Measurements from ENCODE around the gene KDF1.
"Not testable (repeated sequence)": the region's sequence is repeated elsewhere in the genome, so short reads cannot be mapped to it uniquely, and the experiment has no call there.

Gene KDF1

DNA sequence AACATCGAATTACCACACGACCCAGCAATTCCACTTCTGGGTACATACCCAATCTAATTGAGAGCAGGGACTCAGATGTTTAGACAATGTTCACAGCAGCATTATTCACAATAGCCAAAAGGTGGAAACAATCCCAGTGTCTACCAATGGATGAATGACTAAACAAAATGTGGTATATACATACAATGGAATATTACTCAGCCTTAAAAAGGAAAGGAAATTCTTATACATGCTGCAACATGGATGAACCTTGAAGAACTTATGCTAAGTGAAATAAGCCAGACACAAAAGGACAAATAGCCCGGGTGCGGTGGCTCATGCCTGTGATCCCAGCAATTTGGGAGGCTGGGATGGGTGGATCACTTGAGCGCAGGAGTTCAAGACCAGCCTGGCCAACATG, 6.9 kb downstream of the KDF1 start:
- no peak for DNase-seq

DNA sequence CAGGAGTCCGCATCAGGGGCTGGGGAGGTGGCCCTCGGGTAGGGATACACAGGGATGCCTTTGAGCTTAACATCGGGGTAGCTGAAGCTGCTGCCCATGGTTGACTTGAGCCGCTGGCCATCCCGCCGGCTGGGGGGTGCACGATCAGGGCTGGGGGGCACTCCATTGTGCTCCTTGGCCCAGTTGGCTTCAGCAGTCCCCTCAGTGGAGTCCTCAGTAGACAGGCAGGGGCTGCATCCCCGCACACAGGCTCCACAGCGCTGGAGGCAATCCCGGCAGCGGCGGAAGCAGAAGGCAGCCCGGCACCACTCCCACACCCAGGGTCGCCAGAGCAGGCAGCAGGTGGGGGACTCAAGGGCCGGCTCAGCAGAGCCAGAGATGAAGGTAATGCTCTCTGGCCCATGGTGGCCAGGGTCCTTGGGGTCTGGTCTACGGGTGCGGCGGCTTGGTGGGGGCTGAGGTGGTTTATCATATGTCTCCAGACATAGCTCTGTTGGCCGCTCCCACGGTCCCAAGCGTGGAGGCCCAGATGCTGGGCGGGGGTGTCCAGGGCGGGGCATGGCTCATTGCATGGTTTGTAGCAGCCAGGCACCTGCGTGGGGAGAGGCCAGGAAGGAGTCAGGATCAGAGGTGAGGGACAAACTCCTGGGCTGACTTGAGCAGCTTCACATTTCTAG, 8.3 kb downstream of the KDF1 start:
- no peak for DNase-seq

DNA sequence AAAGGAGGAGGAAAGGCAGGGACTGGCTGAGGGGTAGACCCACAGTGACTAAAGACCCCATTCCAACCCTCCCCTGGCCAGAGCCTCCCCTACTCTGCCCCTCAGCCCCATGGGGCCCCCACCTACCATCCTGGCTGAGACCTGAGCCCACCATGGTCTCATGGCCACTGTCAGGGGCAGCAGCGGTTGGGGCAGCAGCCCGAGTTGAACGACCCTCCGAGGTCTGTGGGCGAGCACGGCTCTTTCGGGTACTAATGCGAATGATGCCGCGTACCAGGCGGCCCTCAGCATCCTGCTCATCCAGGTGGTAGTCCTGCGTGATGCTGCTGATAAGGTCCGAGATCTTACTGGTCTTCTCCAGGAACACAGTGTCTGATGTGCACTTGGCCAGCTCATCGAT, 9.1 kb downstream of the KDF1 start:
- DNase-seq: no peak

DNA sequence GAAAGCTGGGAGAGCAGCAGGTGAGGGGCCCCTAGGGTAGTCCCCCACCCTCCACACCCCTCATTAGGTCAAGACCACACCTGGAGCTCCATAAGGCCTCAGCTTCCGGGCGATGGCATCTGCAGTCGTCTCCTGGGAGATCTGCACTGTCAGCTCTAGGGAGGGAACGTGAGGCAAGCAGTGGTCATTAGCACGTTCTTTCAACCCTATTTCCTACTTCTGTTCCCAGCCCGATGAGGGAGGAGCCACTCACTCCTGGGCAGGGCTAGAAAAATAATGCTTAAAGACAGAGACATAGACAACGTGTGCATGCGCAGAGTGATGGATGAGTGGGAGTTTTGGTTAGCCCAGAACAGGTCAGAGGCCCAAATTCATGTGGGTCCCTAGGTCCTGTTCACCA, 9.7 kb downstream of the KDF1 start:
- DNase-seq: no peak

DNA sequence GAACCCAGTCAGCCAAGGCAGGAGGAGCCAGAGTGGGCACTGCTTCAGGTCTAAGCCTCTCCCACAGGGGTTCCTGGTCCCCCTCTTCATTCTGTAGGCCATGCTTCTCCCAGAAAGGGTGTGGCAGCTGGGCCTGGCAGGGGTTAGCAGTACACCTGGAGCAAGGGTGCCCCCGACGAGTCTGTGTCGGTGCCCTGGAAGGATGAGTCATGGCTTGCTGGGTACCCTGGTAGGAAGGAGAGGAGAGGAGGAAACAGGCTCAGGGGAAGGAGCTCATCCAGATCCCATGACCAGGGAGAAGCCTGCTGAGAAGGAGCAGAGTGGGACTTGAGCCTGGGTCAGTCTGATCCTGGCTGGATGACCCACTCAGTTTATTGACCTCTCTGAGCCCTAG, 10.3 kb downstream of the KDF1 start:
- no peak for DNase-seq

- DNase-seq: no peak
These were observed 10.9 kb downstream of the KDF1 start for GRCh38 chr1:26949266-26949925.

DNA sequence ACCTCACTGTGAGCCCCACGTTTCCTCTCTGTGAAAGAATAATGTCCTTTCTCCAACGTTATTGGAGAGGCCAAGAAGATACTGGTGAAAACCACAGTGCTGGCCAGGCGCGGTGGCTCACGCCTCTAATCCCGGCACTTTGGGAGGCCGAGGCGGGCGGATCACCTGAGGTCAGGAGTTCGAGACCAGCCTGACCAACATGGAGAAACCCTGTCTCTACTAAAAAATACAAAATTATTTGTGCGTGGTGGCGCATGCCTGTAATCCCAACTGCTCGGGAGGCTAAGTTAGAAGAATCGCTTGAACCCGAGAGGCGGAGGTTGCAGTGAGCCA, 11.6 kb downstream of the KDF1 start:
- not testable (repeated sequence) for DNase-seq

GRCh38 chr1:26946270-26946669, 14.0 kb downstream of the KDF1 start:
- DNase-seq: no peak

GRCh38 chr1:26945728-26946127, 14.5 kb downstream of the KDF1 start:
- DNase-seq: no peak

GRCh38 chr1:26945138-26945537, 15.1 kb downstream of the KDF1 start:
- no peak for DNase-seq

GRCh38 chr1:26942656-26943055, 17.6 kb downstream of the KDF1 start:
- no peak for DNase-seq

DNA sequence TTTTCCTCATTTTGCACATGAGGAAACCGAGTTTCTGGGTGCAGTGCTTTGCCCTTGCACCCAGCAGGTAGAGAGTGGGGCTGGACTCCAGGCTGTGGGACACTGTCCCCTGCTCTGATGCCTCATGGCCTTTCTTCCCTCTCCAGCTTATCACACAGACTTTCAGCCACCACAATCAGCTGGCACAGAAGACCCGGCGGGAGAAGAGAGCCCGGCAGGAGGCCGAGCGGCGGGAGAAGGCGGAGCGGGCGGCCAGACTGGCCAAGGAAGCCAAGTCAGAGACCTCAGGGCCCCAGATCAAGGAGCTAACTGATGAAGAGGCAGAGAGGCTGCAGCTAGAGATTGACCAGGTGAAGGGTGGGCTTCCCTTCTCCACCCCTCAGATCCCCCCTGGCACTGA, 19.0 kb downstream of the KDF1 start:
- DNase-seq: no peak

GRCh38 chr1:26938659-26939025, 21.6 kb downstream of the KDF1 start:
- DNase-seq: no peak

GRCh38 chr1:26938004-26938658, 22.1 kb downstream of the KDF1 start:
- DNase-seq: no peak

DNA sequence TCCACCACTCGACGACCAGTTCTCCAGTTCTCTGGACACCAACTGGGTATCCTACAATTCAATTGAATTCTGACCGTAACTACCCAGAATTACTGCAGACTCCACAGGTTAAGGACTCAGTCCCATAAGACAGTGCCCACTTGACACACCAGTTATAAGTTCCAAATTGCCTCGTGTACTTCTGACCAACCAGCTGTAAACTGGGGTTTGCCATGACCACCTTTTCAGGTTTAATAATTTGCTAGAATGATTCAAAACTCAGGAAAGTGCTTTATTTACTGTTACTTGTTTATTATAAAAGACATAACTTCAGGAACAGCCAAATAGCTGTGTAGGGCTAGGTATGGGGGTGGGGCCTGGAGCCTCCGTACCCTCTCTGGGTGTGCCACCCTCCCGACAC, 23.4 kb downstream of the KDF1 start:
- no peak for DNase-seq

- DNase-seq: no peak
These were observed 27.7 kb downstream of the KDF1 start for GRCh38 chr1:26932531-26932930.

DNA sequence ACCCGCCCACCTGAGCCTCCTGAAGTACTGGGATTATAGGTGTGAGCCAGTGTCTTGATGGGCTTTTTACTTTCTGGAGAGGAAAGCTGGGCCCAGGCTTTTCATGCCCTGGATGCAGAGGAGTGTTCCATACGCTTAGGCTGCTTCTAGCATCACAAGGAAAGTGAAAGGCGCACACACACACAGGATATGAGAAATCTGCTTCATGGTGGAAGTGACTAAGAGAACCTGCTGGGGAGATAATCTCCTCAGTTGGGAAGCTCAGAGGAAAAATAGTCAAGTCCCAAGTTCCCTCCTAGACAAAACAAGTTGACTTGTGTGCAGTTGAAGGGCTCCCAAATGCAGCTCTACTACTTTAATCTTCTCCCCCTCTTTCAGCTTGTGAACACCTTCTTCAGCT, 36.6 kb downstream of the KDF1 start:
- no peak for DNase-seq

GRCh38 chr1:26922901-26923300, 37.4 kb downstream of the KDF1 start:
- no peak for DNase-seq

DNA sequence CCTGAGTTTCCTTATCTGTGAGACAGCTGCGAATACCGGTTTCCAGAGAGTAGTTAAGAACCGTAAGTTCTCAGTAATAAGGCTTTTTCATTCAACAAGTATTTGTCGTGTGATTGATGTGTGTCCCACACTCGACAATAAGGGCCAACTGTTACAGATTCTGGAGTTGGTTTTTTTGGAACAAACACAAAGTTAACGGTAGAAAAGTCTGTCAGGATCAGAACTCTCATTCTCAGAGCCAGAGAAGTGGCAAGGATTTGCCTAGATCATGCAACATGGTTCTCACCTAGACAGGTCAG, 37.9 kb downstream of the KDF1 start:
- DNase-seq: no peak

DNA sequence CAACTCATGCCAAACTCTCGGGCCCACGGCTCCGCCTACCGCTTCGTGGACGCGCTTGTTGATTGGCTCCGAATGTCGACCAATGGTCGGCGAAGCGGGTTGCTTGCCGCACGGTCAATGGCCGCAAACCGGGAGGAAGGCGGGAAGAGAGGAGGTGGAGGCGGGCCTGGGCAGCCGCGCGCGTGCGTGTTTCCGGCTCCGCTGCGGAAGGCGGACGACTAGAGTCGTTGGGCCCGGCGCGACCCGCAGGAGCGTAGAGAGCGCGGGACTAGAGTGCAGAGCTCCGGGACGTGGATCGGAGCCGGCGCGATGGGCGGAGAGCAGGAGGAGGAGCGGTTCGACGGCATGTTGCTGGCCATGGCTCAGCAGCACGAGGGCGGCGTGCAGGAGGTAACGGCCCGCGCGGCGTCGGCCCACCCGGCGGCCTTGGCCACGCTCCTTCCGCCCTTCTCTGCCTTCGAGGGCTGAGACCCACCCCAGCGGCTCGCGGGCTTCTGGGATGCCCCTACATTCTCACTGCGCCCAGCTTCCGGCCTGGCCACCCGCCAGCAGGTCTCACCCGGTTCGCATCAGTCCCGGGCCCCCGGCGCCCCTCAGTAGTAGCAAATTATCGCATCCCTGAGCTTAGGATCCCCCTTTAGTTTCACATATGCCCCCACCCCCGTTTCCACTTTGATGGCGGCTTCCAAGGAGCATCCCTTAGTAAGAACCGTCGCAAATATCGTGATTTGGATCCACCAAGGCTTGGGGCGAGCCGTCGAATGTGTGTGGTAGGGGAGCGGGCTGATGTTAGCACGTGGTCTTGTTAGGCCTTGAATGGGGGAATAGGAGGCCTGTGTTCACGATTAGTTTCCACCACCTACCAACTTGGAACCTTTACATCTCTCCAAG, 38.5 kb downstream of the KDF1 start, which contains the start of gene NUDC:
Gene NUDC (plus strand): TSS at position 204 of the 891 bp plus-strand sequence. CDS start 106 bp downstream, at position 310.
- DNase-seq: peak; percentile 85

- no peak for DNase-seq
These were observed 39.1 kb downstream of the KDF1 start for GRCh38 chr1:26921126-26921539.

DNA sequence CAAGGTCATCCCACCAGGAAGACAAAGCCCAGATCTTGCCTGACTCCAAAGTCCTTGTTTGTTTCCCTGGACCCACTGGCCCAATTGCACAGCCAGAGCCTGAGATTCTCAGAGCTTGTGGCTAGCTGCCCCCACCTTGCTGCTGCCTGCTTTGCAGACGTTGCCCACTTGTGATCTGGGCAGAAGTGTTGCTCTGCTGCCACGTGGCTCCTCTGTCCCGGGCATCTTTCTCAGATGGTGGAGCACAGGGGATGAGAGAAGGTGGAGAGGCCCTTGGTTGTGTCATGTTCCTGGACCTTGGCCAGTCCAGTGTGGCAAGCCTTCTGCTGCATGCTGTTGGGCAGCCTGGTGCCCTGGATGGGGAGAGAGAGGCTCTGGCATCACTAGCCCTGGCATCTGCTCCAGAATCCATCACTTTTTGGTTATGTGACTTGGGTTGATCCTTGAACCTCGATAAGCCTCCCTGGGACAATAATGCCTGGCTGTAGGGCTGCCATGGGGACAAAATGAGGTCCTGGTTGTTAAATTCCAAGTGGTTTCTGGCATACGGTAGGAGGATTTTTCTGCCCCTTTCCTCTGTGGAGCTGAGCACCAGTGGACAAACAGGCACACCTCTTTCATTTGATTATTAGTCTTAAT, 44.9 kb downstream of the KDF1 start:
- no peak for DNase-seq
